Neuron (in vitro differentiated cells): ENCODE results near the gene DNAH5.
"Not testable (repeated sequence)": the region's sequence is repeated elsewhere in the genome, so short reads cannot be mapped to it uniquely, and the experiment has no call there.

Experiments used
- H2AFZ ChIP-seq: one replicate; pipeline ENCODE4 v1.6.1; 2013; ENCODE audit warnings: low read depth, mild to moderate bottlenecking, inconsistent platforms, low read length, moderate library complexity
- H3K27me3 ChIP-seq: one replicate; pipeline ENCODE4 v1.6.1; 2013; ENCODE audit warnings: low read length; ENCODE audit not compliant: insufficient read depth
- H3K36me3 ChIP-seq: one replicate; pipeline ENCODE4 v1.6.1; 2013; ENCODE audit warnings: low read length; ENCODE audit not compliant: insufficient read depth
- H3K4me1 ChIP-seq: one replicate; pipeline ENCODE4 v1.6.1; 2013; ENCODE audit warnings: low read length; ENCODE audit not compliant: insufficient read depth
- H3K4me3 ChIP-seq: 2 replicates; pipeline ENCODE4 v1.5.1; 2013; ENCODE audit warnings: mild to moderate bottlenecking, low read length, moderate library complexity
- H3K9me3 ChIP-seq: one replicate; pipeline ENCODE4 v1.6.1; 2013; ENCODE audit warnings: low read length

DNAH5 gene

GRCh38 chr5:13859270-13860065 is 85.0 kb downstream of the DNAH5 start:
- H3K36me3 ChIP-seq = no peaks in the 10 kb centered on the region
- no peak overlapping the region for H3K4me3 ChIP-seq
- H2AFZ ChIP-seq = no peak overlapping the region
- H3K27me3 ChIP-seq = no peaks in the 10 kb centered on the region
- no peaks in the 10 kb centered on the region for H3K4me1 ChIP-seq
- no peaks in the 10 kb centered on the region for H3K9me3 ChIP-seq

- Histone ChIP-seq H2AFZ (no peak overlapping the region), H3K4me3 (no peak overlapping the region), H3K4me1 (no peaks in the 10 kb centered on the region), H3K9me3 (no peaks in the 10 kb centered on the region), H3K27me3 (no peaks in the 10 kb centered on the region), H3K36me3 (no peaks in the 10 kb centered on the region)
These were observed 101.2 kb downstream of the DNAH5 start for GRCh38 chr5:13843175-13843846.

GRCh38 chr5:13833440-13833839 is 111.0 kb downstream of the DNAH5 start:
- Histone ChIP-seq H2AFZ (no peak overlapping the region), H3K36me3 (no peaks in the 10 kb centered on the region), H3K4me3 (no peak overlapping the region), H3K9me3 (no peaks in the 10 kb centered on the region), H3K27me3 (no peaks in the 10 kb centered on the region), H3K4me1 (no peaks in the 10 kb centered on the region)

- Histone ChIP-seq H3K36me3 (no peaks in the 10 kb centered on the region), H3K27me3 (no peaks in the 10 kb centered on the region)
These were observed 113.1 kb downstream of the DNAH5 start for GRCh38 chr5:13831351-13831750.

GRCh38 chr5:13830536-13830935 is 114.0 kb downstream of the DNAH5 start:
- H3K36me3 ChIP-seq = no peaks in the 10 kb centered on the region
- H3K9me3 ChIP-seq = no peaks in the 10 kb centered on the region

More at GRCh38 chr5:13831351-13831750, 113.1 kb downstream of the DNAH5 start:
- Histone ChIP-seq H3K4me3 (no peak overlapping the region), H3K4me1 (no peaks in the 10 kb centered on the region), H3K9me3 (no peaks in the 10 kb centered on the region), H2AFZ (no peak overlapping the region)

GRCh38 chr5:13821366-13821765 is 123.1 kb downstream of the DNAH5 start:
- Histone ChIP-seq H3K4me3 (no peak overlapping the region), H3K27me3 (no peaks in the 10 kb centered on the region), H2AFZ (no peak overlapping the region), H3K4me1 (no peaks in the 10 kb centered on the region), H3K9me3 (no peaks in the 10 kb centered on the region), H3K36me3 (no peaks in the 10 kb centered on the region)

More at GRCh38 chr5:13830536-13830935, 114.0 kb downstream of the DNAH5 start:
- H3K4me3 ChIP-seq = no peak overlapping the region
- no peak overlapping the region for H2AFZ ChIP-seq
- H3K4me1 ChIP-seq = no peaks in the 10 kb centered on the region
- no peaks in the 10 kb centered on the region for H3K27me3 ChIP-seq

GRCh38 chr5:13816126-13816525 is 128.4 kb downstream of the DNAH5 start:
- Histone ChIP-seq H3K9me3 (no peaks in the 10 kb centered on the region), H3K4me3 (no peak overlapping the region), H3K4me1 (no peaks in the 10 kb centered on the region), H2AFZ (no peak overlapping the region), H3K36me3 (no peaks in the 10 kb centered on the region), H3K27me3 (no peaks in the 10 kb centered on the region)

GRCh38 chr5:13814301-13814700 is 130.2 kb downstream of the DNAH5 start:
- no peaks in the 10 kb centered on the region for H3K27me3 ChIP-seq
- H3K4me3 ChIP-seq = no peak overlapping the region
- H3K9me3 ChIP-seq = no peaks in the 10 kb centered on the region
- H3K4me1 ChIP-seq = no peaks in the 10 kb centered on the region
- H3K36me3 ChIP-seq = no peaks in the 10 kb centered on the region
- H2AFZ ChIP-seq = no peak overlapping the region

- no peaks in the 10 kb centered on the region for H3K9me3 ChIP-seq
- H3K4me3 ChIP-seq = no peak overlapping the region
- H2AFZ ChIP-seq = no peak overlapping the region
- no peaks in the 10 kb centered on the region for H3K36me3 ChIP-seq
- H3K4me1 ChIP-seq = no peaks in the 10 kb centered on the region
- H3K27me3 ChIP-seq = no peaks in the 10 kb centered on the region
These were observed 134.6 kb downstream of the DNAH5 start for GRCh38 chr5:13809921-13810320.

GRCh38 chr5:13804336-13804735 is 140.2 kb downstream of the DNAH5 start:
- H3K4me1 ChIP-seq = no peaks in the 10 kb centered on the region
- H3K9me3 ChIP-seq = no peaks in the 10 kb centered on the region
- H2AFZ ChIP-seq = no peak overlapping the region
- no peaks in the 10 kb centered on the region for H3K36me3 ChIP-seq
- H3K4me3 ChIP-seq = no peak overlapping the region
- H3K27me3 ChIP-seq = no peaks in the 10 kb centered on the region

GRCh38 chr5:13798569-13798968 is 145.9 kb downstream of the DNAH5 start:
- not testable (repeated sequence) for H3K4me3 ChIP-seq, H3K9me3 ChIP-seq, H3K27me3 ChIP-seq, H2AFZ ChIP-seq, H3K4me1 ChIP-seq, H3K36me3 ChIP-seq

- no peak overlapping the region for H3K4me3 ChIP-seq
- no peaks in the 10 kb centered on the region for H3K4me1 ChIP-seq
- H2AFZ ChIP-seq = no peak overlapping the region
- H3K36me3 ChIP-seq = no peaks in the 10 kb centered on the region
- no peaks in the 10 kb centered on the region for H3K9me3 ChIP-seq
- no peaks in the 10 kb centered on the region for H3K27me3 ChIP-seq
These were observed 158.6 kb downstream of the DNAH5 start for GRCh38 chr5:13785781-13786415.

- H3K36me3 ChIP-seq = no peaks in the 10 kb centered on the region
- H3K27me3 ChIP-seq = no peaks in the 10 kb centered on the region
- H2AFZ ChIP-seq = no peak overlapping the region
- no peak overlapping the region for H3K4me3 ChIP-seq
- H3K4me1 ChIP-seq = no peaks in the 10 kb centered on the region
- no peaks in the 10 kb centered on the region for H3K9me3 ChIP-seq
These were observed 160.8 kb downstream of the DNAH5 start for GRCh38 chr5:13783726-13784125.
